GM23248 (cell line): Measurements from ENCODE around the gene PGBD5.

Experiments used
- EZH2 ChIP-seq: fragments of 200-600 bp; sonication (generic); IDR thresholded peaks from 2 replicates; pipeline ENCODE4 v1.6.1; 2018; ENCODE audit warnings: antibody characterized with exemption, mild to moderate bottlenecking; ENCODE audit not compliant: insufficient read depth, poor library complexity, severe bottlenecking
- EZH2phosphoT487 ChIP-seq: fragments of 200-600 bp; sonication (generic); IDR thresholded peaks from 2 replicates; pipeline ENCODE4 v1.6.1; 2018; ENCODE audit warnings: antibody characterized with exemption, moderate library complexity, mild to moderate bottlenecking, low read depth; ENCODE audit not compliant: insufficient read depth

DNA sequence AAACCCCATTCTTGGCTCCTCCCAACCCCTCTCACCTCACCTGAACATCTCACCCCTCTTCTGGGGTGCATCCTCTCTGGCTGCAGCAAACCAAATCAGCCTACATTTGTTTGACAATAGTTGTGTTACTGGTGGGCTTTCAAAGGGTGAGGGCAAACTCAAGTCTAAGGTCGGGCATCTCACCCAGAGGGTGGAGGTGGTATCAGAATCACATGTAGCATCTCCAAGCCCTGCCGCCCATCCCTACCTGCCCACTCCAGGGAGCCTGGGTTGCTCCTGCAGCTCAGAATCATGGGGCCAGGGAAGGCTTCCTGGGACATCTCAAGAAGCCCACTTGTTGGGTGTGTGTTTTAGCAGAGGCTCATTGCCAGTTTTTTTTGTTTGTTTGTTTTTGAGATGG, 35.8 kb downstream of the PGBD5 start:
- no peak for TF ChIP-seq EZH2
- TF ChIP-seq EZH2phosphoT487: no peak
